ENCODE measurements around the gene MBNL1. TPM values are rescaled to one million over a fixed set of nuclear protein-coding genes. Genes with fewer than 3 reads are reported as not detected.

MBNL1 gene
- total RNA-seq, 1 experiment from 2014 or later = 90.5 TPM

DNA sequence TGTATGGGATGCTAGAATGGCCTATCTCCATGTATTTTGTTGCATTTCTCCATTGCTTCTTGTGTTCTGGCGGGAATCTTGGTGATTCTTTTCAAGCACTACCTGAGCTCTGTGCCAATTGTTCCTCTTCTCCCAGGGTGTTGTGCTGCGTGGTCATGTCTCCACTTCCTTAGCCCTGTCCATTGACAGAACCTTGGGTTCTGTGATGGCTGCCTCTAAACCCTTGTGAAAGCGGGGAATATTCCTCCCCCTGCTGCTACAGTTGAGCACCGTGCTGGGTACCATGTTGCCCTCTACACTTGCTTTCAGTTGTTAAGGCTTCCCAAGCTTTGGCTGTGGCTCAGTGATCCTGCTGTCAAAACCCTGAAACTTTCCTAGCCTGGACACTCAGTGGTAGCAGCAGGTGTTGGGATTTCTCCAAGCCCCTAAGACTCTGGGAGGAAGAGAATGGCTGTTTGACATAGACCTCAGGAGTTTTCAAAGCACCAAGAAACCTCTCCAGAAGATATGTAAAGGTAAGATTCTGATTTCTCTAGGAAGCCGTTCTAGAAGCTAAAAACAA is 69.5 kb downstream of the MBNL1 start:
- no peaks in the 10 kb centered on the region for H3K27me3 ChIP-seq
- no peak overlapping the region for H3K27ac ChIP-seq
- H3K4me1 ChIP-seq = no peaks in the 10 kb centered on the region
- DNase-seq = no peak
- H3K9me3 ChIP-seq (replicated peaks) = no peaks in the 10 kb centered on the region
- no peak overlapping the region for H3K4me3 ChIP-seq
- peaks cover 1% of the 10 kb centered on the region; the same call in 1 of the 2 replicates for H3K36me3 ChIP-seq

DNA sequence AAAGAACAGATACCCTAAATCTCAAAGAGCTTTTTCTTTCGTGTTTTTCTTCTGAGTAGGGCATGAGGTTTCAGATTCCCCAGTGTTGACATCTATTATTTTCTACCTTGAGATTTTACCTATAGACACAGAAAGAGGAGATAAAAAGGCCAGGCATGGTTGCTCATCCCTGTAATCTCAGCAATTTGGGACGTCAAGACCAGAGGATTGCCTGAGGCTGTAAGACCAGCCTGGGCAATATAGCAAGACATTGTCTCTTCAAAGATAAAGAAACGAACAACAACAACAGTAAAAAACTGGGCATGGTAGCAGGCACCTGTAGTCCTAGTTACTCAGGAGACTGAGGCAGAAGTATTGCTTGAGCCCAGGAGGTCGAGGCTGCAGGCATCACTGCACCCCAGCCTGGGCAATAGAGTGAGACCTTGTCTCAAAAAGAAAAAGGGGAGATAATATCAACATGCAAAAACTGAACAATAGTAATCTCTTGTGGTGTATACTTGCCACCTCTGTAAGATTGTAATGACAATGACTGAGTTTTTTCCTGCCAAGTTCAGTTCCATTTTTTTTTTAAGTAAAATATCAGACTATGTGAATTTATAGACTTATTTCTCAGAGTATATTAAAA is 71.3 kb downstream of the MBNL1 start:
- peaks cover 9% of the 10 kb centered on the region for H3K36me3 ChIP-seq
- H3K4me3 ChIP-seq = no peak overlapping the region
- H3K27me3 ChIP-seq = no peaks in the 10 kb centered on the region
- no peak overlapping the region for H3K27ac ChIP-seq
- DNase-seq = no peak
- no peaks in the 10 kb centered on the region for H3K9me3 ChIP-seq (replicated peaks)
- no peaks in the 10 kb centered on the region for H3K4me1 ChIP-seq

DNA sequence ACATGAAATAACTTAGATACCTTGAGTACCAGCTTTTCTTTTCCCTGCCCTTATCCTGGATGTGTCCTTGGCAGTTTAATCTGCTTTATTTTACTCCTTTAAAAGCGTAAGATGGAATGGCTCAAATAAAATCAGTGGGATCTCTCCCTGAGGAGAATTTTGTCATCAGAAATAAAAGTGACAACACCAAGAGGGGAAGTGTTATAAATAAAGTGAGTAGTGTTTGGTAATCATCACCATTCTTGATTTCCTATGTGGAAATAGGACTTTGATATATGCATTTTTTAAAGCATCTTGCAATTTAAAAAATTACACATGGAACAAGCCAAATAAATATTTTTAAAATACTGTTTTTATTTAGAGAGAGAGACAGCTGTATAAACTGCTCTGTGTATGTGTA is 76.5 kb downstream of the MBNL1 start:
- Histone ChIP-seq H3K36me3 (peaks cover 9% of the 10 kb centered on the region), H3K27ac (no peak overlapping the region), H3K9me3 (replicated peaks) (no peaks in the 10 kb centered on the region), H3K27me3 (no peaks in the 10 kb centered on the region), H3K4me3 (no peak overlapping the region), H3K4me1 (no peaks in the 10 kb centered on the region)
- no peak for DNase-seq

DNA sequence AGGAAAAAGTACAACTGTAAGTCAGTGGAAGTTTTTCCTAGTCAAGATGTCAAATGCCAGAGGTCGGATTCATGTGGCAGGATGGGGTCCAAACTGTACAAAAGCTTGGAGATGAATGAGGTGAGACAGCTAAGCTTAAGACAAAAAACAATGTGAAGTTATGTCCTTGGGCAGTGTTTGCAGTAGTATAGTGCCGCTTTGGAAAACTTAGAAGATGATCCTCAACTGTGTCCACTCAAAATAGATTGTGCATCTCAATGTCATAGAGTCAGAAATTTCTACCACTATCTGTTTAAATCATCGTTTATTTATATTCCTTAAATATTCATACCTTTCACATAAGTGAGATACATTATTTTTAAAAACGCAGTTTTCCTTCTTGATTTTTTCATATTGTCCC is 77.3 kb downstream of the MBNL1 start:
- Histone ChIP-seq H3K36me3 (peaks cover 9% of the 10 kb centered on the region), H3K4me3 (no peak overlapping the region), H3K9me3 (replicated peaks) (no peaks in the 10 kb centered on the region), H3K27me3 (no peaks in the 10 kb centered on the region), H3K4me1 (no peaks in the 10 kb centered on the region), H3K27ac (no peak overlapping the region)
- DNase-seq = no peak

DNA sequence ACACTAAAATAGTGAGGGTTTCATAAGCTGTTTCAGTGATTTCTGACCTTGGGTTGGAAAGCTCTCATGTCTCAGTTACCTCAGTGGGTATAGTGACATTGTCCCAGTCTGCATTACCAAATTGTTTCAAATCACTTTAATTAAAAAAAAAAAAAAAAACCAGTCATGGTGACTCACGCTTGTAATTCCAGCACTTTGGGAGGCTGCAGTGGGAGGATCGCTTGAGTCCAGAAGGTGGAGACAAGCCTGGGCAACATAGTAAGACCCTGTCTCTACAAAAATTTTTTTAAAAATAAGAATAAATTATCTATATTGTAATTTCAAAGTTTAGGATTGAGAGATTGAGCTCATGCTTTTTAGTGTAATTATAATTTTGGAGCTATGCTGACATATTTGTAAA is 78.0 kb downstream of the MBNL1 start:
- DNase-seq = no peak
- Histone ChIP-seq H3K4me1 (no peaks in the 10 kb centered on the region), H3K9me3 (replicated peaks) (no peaks in the 10 kb centered on the region), H3K27ac (no peak overlapping the region), H3K4me3 (no peak overlapping the region), H3K36me3 (peaks cover 9% of the 10 kb centered on the region), H3K27me3 (no peaks in the 10 kb centered on the region)

DNA sequence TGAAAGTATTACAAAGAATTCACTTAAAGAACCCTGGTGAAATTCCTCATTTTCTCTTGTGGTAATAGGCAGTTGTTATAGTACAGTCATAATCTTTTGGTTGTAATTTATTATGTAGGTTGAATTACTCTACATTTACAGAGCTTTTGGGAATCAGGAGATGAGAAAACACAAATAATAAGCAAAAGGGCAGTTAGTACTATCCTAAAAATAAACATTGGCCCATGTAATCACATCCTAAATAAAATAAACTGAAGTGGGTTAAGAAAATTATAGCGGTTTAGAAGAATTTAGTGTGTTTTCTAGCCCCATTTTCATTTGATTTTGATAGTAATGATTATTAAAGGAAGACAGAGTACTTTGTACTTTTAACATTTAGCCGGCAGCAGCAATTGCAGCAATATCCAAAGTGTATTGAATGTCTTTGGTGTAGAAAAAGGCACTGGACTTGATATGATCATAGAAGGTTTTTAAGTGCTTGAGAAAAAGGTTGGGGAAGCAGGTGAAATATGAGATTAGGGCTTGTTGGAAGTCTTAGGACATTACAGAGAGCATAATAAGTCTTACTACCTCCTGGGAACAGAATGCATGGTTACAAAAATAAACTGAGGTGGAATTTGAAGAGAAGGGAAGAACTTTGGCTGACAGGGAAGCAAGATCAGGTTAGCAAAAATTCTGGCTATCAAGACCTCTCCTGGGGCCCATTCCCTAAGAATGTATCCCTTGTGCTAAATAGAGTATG is 79.9 kb downstream of the MBNL1 start:
- Histone ChIP-seq H3K4me3 (no peak overlapping the region), H3K9me3 (replicated peaks) (no peaks in the 10 kb centered on the region), H3K27me3 (no peaks in the 10 kb centered on the region), H3K27ac (no peak overlapping the region), H3K4me1 (no peaks in the 10 kb centered on the region), H3K36me3 (peaks cover 8% of the 10 kb centered on the region; the same call in 1 of the 2 replicates)
- no peak for DNase-seq

DNA sequence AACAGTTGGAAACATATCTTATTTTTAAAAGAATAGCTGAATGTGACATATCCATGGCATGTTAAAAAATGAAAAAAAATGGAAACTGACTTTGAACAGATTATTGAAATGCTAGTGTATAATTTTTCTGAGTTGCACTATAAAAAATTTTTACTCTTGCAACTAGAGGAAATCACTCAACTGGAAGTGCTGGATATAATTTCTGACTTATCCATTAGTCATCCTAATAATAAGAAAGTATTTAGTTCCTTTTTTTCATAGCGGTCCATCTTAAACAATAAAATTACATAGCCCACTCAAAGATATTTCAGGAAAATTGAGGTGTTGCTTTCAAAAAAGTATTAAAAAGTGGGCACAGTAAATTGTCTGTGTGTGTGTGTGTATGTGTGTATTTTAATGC is 80.7 kb downstream of the MBNL1 start:
- H3K36me3 ChIP-seq = peaks cover 5% of the 10 kb centered on the region; the same call in 1 of the 2 replicates
- no peak for DNase-seq
- H3K4me3 ChIP-seq = no peak overlapping the region
- no peak overlapping the region for H3K27ac ChIP-seq
- no peaks in the 10 kb centered on the region for H3K9me3 ChIP-seq (replicated peaks)
- H3K4me1 ChIP-seq = no peaks in the 10 kb centered on the region
- no peaks in the 10 kb centered on the region for H3K27me3 ChIP-seq

DNA sequence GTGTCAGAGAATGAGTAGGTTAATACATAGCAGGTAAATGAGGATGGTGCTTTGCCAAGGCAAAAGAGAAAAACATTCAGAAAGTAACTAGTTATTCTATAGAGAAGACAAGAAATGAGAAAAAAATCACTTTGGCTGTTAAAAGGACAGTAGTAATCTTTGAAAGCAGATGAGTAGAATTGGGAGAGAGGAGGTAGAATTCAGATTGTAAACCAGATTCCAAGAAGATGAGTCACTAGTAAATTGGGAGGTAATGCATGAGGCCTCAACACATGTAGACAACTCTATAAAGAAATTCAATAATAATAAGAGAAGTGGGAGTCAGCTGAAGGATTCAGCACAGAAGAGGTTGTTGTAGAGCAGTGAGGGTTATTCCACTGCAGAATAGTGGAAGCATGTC is 81.4 kb downstream of the MBNL1 start:
- Histone ChIP-seq H3K4me3 (no peak overlapping the region), H3K4me1 (no peaks in the 10 kb centered on the region), H3K27me3 (no peaks in the 10 kb centered on the region), H3K9me3 (replicated peaks) (no peaks in the 10 kb centered on the region), H3K27ac (no peak overlapping the region), H3K36me3 (0 out of 2 replicates have a peak, but pooled peaks cover 2% of the 10 kb centered on the region)
- DNase-seq = no peak

DNA sequence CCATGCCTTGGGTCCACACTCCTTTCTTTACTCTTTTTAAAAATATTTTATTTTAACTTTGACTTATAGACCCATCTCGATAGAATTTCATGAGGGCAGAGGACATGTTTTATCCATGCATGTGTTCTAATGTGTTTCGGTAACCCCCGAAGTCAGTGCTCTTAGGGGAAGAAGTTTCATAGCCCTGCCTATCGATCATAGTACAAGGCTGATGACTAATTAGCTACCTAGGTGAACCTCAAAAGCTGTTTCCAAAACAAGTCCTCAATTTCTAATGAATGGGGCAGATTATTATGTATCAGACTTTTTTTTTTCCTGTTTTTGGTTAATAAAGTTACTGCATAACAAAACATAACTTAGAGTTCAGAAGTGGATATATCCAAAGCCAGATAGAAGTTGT is 82.0 kb downstream of the MBNL1 start:
- no peak for DNase-seq
- Histone ChIP-seq H3K27me3 (no peaks in the 10 kb centered on the region), H3K27ac (no peak overlapping the region)

DNA sequence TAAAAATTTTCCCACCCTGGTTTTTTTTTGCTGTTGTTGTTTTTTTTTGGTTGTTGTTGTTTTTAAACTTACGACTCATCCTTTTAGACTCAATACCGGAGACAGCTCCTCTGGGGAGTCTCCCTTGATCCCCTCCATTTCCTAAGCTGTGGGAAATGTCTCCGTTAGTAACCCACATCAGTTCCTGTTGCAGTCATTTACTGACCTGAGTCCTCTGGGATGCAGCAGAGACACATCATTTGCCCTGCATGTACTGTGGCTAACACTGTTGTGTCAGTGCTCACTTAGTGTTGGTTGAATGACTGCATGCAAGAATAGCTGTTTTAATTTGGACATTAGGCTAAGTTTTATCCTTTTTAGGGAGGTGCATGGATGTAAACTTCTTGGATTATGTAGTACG is 83.8 kb downstream of the MBNL1 start:
- Histone ChIP-seq H3K4me1 (no peaks in the 10 kb centered on the region), H3K4me3 (no peak overlapping the region), H3K9me3 (replicated peaks) (no peaks in the 10 kb centered on the region), H3K27me3 (no peaks in the 10 kb centered on the region), H3K27ac (no peak overlapping the region), H3K36me3 (0 out of 2 replicates have a peak, but pooled peaks cover 2% of the 10 kb centered on the region)
- DNase-seq = no peak

More for the DNA sequence above, 82.0 kb downstream of the MBNL1 start:
- no peak overlapping the region for H3K4me3 ChIP-seq
- H3K4me1 ChIP-seq = no peaks in the 10 kb centered on the region
- H3K9me3 ChIP-seq (replicated peaks) = no peaks in the 10 kb centered on the region
- H3K36me3 ChIP-seq = 0 out of 2 replicates have a peak, but pooled peaks cover 2% of the 10 kb centered on the region

DNA sequence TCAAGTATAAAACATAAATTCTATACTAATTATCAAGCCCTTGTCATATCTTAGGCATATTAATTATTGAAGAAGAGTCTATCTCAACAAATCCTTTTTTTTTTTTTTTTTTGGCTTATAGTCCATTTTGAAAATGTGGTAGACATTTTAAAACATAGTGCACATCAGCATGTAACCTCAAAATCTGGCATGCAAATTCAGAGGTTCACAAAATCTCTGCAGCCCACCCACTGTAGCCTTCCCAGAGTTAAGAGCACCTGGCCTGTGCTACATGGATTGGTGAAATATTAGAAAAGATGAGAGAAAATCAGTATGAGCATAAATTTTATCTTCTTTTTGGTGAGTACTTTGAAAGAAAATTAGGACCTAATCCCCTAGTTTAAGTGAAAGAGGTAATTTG is 84.8 kb downstream of the MBNL1 start:
- Histone ChIP-seq H3K27ac (no peak overlapping the region), H3K4me3 (no peak overlapping the region), H3K36me3 (0 out of 2 replicates have a peak, but pooled peaks cover 2% of the 10 kb centered on the region), H3K9me3 (replicated peaks) (no peaks in the 10 kb centered on the region), H3K4me1 (no peaks in the 10 kb centered on the region), H3K27me3 (no peaks in the 10 kb centered on the region)
- DNase-seq = no peak

DNA sequence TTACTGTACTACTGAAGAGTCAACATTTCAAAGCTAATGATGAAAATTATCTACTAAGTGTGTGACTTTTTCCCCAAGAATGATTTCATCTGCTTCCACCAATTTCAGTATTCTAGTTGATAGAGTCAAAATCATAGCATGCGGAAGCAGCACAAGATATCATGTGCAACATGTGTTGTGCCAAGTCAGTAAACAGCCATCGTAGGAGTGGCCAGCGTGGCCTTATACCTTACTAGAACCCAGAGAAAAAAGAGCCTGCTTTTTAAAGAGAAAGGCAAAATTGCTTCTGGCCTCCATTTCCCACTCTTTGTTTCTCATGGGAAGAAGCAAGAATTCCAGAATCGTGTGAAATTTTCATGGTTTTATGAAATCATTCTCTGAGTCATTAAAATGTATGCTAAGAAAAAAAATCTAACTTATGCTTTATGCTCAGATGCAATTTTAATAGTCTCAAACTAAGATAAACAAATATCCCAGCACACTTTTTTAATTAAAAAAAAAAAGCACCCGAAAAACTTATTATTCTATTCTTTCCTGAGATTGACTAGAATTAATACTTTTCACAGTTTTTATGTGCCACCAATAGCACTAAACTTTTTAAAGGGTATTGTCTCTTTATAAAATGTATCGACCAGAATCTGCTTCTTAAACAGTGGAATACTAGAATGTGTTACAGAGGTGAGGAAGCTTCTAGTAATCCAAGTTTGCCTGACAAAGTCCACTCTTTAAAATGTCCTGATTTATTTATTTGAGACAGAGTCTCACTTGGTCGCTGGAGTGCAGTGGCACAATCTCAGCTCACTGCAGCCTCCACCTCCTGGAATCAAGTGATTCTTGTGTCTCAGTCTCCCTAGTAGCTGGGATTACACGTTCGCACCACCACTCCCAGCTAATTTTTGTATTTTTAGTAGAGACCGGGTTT is 87.3 kb downstream of the MBNL1 start:
- no peak for DNase-seq
- H3K27ac ChIP-seq = no peak overlapping the region
- H3K27me3 ChIP-seq = no peaks in the 10 kb centered on the region
- no peaks in the 10 kb centered on the region for H3K4me1 ChIP-seq
- H3K9me3 ChIP-seq (replicated peaks) = no peaks in the 10 kb centered on the region
- no peak overlapping the region for H3K4me3 ChIP-seq
- H3K36me3 ChIP-seq = 0 out of 2 replicates have a peak, but pooled peaks cover 2% of the 10 kb centered on the region

DNA sequence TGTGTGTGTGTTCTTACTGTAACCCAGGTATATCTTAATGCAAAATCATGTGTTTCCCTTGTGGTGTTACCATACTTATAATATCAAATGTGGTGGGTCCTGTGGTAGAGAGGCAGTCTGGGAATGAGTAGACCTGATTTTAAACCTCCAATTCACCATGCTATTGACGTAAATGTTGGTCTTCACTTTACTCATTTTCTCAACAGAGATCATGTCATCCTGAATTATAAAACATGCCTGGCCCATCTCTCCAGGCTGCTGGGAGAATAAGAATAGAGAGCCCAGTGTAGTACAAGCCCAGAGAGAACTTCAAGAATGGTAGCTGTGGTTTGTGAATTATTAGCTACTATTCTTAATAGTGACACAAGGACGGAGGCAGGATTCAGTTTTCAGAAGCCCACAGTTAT is 88.1 kb downstream of the MBNL1 start:
- no peak for DNase-seq
- Histone ChIP-seq H3K36me3 (0 out of 2 replicates have a peak, but pooled peaks cover 2% of the 10 kb centered on the region), H3K27ac (no peak overlapping the region), H3K27me3 (no peaks in the 10 kb centered on the region), H3K4me3 (no peak overlapping the region), H3K9me3 (replicated peaks) (no peaks in the 10 kb centered on the region), H3K4me1 (no peaks in the 10 kb centered on the region)

DNA sequence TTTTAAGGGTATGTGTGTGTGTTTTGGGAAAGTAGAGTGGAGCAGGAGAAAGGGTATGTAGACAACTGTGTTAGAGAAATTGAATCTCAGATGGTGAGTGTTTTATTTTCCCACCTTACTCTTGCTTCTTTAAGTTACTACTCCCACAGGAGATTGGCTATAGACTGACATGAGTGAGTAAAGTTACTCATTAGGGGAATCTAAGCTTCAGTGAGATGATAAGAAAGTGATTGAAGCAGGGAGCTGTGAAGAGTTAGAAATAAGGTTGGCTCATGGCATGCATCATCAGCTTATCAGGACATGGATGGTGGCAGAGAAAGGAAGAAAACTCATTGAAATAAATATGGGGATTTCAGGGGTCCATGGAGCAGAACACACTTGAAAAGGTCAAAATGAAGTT is 88.9 kb downstream of the MBNL1 start:
- Histone ChIP-seq H3K4me1 (no peaks in the 10 kb centered on the region), H3K4me3 (no peak overlapping the region), H3K9me3 (replicated peaks) (no peaks in the 10 kb centered on the region), H3K27ac (no peak overlapping the region), H3K36me3 (no peaks in the 10 kb centered on the region), H3K27me3 (no peaks in the 10 kb centered on the region)
- no peak for DNase-seq
